Measurements from ENCODE around the gene ACADSB. TPM values are rescaled to one million over a fixed set of nuclear protein-coding genes. Genes with fewer than 3 reads are reported as not detected.

The ACADSB gene
- total RNA-seq, 2 donors from 2014 or later, result 16.8 to 25.1 TPM

GRCh38 chr10:123061865-123062264 lies 53.1 kb downstream of the ACADSB start:
- ATAC-seq, result no peak
- DNase-seq (ENCODE audit: low spot score in 2 of 2), result no peak
- H3K9me3 Mint-ChIP-seq, result no peaks in the 10 kb centered on the region
- H3K36me3 Mint-ChIP-seq, result no peaks in the 10 kb centered on the region
- no peak overlapping the region for H3K27ac Mint-ChIP-seq

- DNase-seq (ENCODE audit: low spot score in 2 of 2), result no peak
- no peaks in the 10 kb centered on the region for H3K9me3 Mint-ChIP-seq
- no peak overlapping the region for H3K27ac Mint-ChIP-seq
- no peak for ATAC-seq
- no peaks in the 10 kb centered on the region for H3K36me3 Mint-ChIP-seq
Observed at GRCh38 chr10:123062726-123063125, 53.9 kb downstream of the ACADSB start.

GRCh38 chr10:123068087-123068853 lies 59.5 kb downstream of the ACADSB start:
- DNase-seq (ENCODE audit: low spot score in 2 of 2), result no peak
- ATAC-seq, result no peak
- Mint-ChIP-seq H3K27ac (no peak overlapping the region), H3K36me3 (no peaks in the 10 kb centered on the region), H3K9me3 (no peaks in the 10 kb centered on the region)

- H3K9me3 Mint-ChIP-seq, result no peaks in the 10 kb centered on the region
- H3K36me3 Mint-ChIP-seq, result no peaks in the 10 kb centered on the region
- H3K27ac Mint-ChIP-seq, result no peak overlapping the region
- DNase-seq (ENCODE audit: low spot score in 2 of 2) (no peak), ATAC-seq (no peak)
Observed at GRCh38 chr10:123069246-123069986, 60.6 kb downstream of the ACADSB start.

GRCh38 chr10:123073187-123073586 lies 64.4 kb downstream of the ACADSB start:
- Mint-ChIP-seq H3K9me3 (no peaks in the 10 kb centered on the region), H3K27ac (no peak overlapping the region), H3K36me3 (peaks cover 0 to 6% of the 10 kb centered on the region in 2 donors)
- DNase-seq (ENCODE audit: low spot score in 2 of 2), result no peak
- ATAC-seq, result no peak

- H3K9me3 Mint-ChIP-seq, result no peaks in the 10 kb centered on the region
- peaks cover 0 to 6% of the 10 kb centered on the region in 2 donors for H3K36me3 Mint-ChIP-seq
- H3K27ac Mint-ChIP-seq, result no peak overlapping the region
- ATAC-seq (no peak), DNase-seq (ENCODE audit: low spot score in 2 of 2) (no peak)
Observed at GRCh38 chr10:123074215-123074614, 65.4 kb downstream of the ACADSB start.

GRCh38 chr10:123081896-123082295 lies 73.1 kb downstream of the ACADSB start:
- ATAC-seq (no peak), DNase-seq (ENCODE audit: low spot score in 2 of 2) (no peak)
- peaks cover 0 to 6% of the 10 kb centered on the region in 2 donors for H3K36me3 Mint-ChIP-seq
- no peak overlapping the region for H3K27ac Mint-ChIP-seq
- H3K9me3 Mint-ChIP-seq, result peaks cover 6 to 7% of the 10 kb centered on the region in 2 donors

- no peak for DNase-seq (ENCODE audit: low spot score in 2 of 2)
- no peak overlapping the region for H3K27ac Mint-ChIP-seq
- no peaks in the 10 kb centered on the region for H3K36me3 Mint-ChIP-seq
- ATAC-seq, result no peak
- H3K9me3 Mint-ChIP-seq, result peaks cover 6 to 7% of the 10 kb centered on the region in 2 donors
Observed at GRCh38 chr10:123083811-123084210, 75.0 kb downstream of the ACADSB start.

GRCh38 chr10:123086281-123086680 lies 77.5 kb downstream of the ACADSB start:
- Mint-ChIP-seq H3K36me3 (no peaks in the 10 kb centered on the region), H3K27ac (no peak overlapping the region), H3K9me3 (peaks cover 6 to 7% of the 10 kb centered on the region in 2 donors)
- no peak for DNase-seq (ENCODE audit: low spot score in 2 of 2)
- ATAC-seq, result no peak

- ATAC-seq (no peak), DNase-seq (ENCODE audit: low spot score in 2 of 2) (no peak)
- Mint-ChIP-seq H3K36me3 (no peaks in the 10 kb centered on the region), H3K27ac (no peak overlapping the region), H3K9me3 (peaks cover 6 to 7% of the 10 kb centered on the region in 2 donors)
Observed at GRCh38 chr10:123087348-123087747, 78.5 kb downstream of the ACADSB start.

GRCh38 chr10:123087786-123088185 lies 79.0 kb downstream of the ACADSB start:
- DNase-seq (ENCODE audit: low spot score in 2 of 2) (no peak), ATAC-seq (no peak)
- Mint-ChIP-seq H3K9me3 (peaks cover 6 to 7% of the 10 kb centered on the region in 2 donors), H3K27ac (no peak overlapping the region), H3K36me3 (no peaks in the 10 kb centered on the region)

GRCh38 chr10:123092635-123093414 lies 84.0 kb downstream of the ACADSB start:
- no peaks in the 10 kb centered on the region for H3K9me3 Mint-ChIP-seq
- no peak for ATAC-seq
- H3K27ac Mint-ChIP-seq, result no peak overlapping the region
- DNase-seq (ENCODE audit: low spot score in 2 of 2), result no peak
- no peaks in the 10 kb centered on the region for H3K36me3 Mint-ChIP-seq

GRCh38 chr10:123093489-123093888 lies 84.7 kb downstream of the ACADSB start:
- ATAC-seq (no peak), DNase-seq (ENCODE audit: low spot score in 2 of 2) (no peak)
- no peaks in the 10 kb centered on the region for H3K36me3 Mint-ChIP-seq
- no peaks in the 10 kb centered on the region for H3K9me3 Mint-ChIP-seq
- no peak overlapping the region for H3K27ac Mint-ChIP-seq

- DNase-seq (ENCODE audit: low spot score in 2 of 2) (no peak), ATAC-seq (no peak)
- Mint-ChIP-seq H3K9me3 (no peaks in the 10 kb centered on the region), H3K27ac (no peak overlapping the region), H3K36me3 (no peaks in the 10 kb centered on the region)
Observed at GRCh38 chr10:123096452-123096851, 87.6 kb downstream of the ACADSB start.

- ATAC-seq (no peak), DNase-seq (ENCODE audit: low spot score in 2 of 2) (no peak)
- Mint-ChIP-seq H3K36me3 (no peaks in the 10 kb centered on the region), H3K27ac (no peak overlapping the region), H3K9me3 (no peaks in the 10 kb centered on the region)
Observed at GRCh38 chr10:123097039-123097438, 88.2 kb downstream of the ACADSB start.

GRCh38 chr10:123100030-123100762 lies 91.4 kb downstream of the ACADSB start:
- ATAC-seq (no peak), DNase-seq (ENCODE audit: low spot score in 2 of 2) (no peak)
- Mint-ChIP-seq H3K27ac (no peak overlapping the region), H3K9me3 (no peaks in the 10 kb centered on the region), H3K36me3 (no peaks in the 10 kb centered on the region)
